Vagina (tissue), 2 donors: ENCODE results near the gene ARHGEF4.

Experiments used
- POLR2A ChIP-seq, 2 donors: fragments of 450-650 bp; IDR thresholded peaks; one replicate each; pipeline ENCODE4 v1.6.1; 2017; ENCODE audit warnings: antibody characterized with exemption in 2 of 2, mild to moderate bottlenecking in 2 of 2, moderate library complexity in 2 of 2
- TF ChIP-seq, protein P1 (sequence below), 3 experiments: fragments of 450-650 bp in 2 of 3; fragments of 200-600 bp in 1 of 3; sonication (generic) in 1 of 3; IDR thresholded peaks; one replicate each; pipeline ENCODE4 v1.5.1; 2017 to 2019; ENCODE audit warnings: antibody characterized with exemption in 3 of 3, mild to moderate bottlenecking in 2 of 3, moderate library complexity in 2 of 3

DNA sequence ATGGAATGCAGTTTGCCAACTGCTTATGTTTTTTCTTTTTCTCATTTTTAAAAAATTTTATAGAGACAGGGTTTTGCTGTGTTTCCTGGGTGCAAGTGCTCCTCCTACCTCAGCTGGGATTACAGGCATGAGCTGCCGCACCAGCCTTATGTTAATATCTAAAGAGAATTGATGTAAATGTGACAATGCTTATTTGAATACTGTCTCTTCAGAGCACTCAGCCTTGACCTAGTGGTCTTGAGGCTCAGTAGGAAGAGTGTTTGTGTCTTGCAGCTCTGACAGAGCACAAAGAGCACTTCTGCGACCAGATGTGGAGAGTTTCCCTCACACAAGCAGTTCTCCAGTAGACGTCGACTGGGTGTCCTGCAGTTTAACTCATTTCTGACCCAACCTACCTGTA is 55.3 kb downstream of the ARHGEF4 start:
- TF ChIP-seq, protein P1, sequence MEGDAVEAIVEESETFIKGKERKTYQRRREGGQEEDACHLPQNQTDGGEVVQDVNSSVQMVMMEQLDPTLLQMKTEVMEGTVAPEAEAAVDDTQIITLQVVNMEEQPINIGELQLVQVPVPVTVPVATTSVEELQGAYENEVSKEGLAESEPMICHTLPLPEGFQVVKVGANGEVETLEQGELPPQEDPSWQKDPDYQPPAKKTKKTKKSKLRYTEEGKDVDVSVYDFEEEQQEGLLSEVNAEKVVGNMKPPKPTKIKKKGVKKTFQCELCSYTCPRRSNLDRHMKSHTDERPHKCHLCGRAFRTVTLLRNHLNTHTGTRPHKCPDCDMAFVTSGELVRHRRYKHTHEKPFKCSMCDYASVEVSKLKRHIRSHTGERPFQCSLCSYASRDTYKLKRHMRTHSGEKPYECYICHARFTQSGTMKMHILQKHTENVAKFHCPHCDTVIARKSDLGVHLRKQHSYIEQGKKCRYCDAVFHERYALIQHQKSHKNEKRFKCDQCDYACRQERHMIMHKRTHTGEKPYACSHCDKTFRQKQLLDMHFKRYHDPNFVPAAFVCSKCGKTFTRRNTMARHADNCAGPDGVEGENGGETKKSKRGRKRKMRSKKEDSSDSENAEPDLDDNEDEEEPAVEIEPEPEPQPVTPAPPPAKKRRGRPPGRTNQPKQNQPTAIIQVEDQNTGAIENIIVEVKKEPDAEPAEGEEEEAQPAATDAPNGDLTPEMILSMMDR (IDR thresholded peaks at IDR 0.05), result no peak
- no peak for TF ChIP-seq POLR2A (IDR thresholded peaks at IDR 0.05)
